Ammon's horn (tissue), 1 donor: ENCODE results near the gene SLC1A5.
"Not testable (repeated sequence)": the region's sequence is repeated elsewhere in the genome, so short reads cannot be mapped to it uniquely, and the experiment has no call there.

Experiments
- DNase-seq: peaks from one replicate; pipeline ENCODE4 v3.0.0-alpha.2; 2016; ENCODE audit warnings: low spot score

Gene SLC1A5

DNA sequence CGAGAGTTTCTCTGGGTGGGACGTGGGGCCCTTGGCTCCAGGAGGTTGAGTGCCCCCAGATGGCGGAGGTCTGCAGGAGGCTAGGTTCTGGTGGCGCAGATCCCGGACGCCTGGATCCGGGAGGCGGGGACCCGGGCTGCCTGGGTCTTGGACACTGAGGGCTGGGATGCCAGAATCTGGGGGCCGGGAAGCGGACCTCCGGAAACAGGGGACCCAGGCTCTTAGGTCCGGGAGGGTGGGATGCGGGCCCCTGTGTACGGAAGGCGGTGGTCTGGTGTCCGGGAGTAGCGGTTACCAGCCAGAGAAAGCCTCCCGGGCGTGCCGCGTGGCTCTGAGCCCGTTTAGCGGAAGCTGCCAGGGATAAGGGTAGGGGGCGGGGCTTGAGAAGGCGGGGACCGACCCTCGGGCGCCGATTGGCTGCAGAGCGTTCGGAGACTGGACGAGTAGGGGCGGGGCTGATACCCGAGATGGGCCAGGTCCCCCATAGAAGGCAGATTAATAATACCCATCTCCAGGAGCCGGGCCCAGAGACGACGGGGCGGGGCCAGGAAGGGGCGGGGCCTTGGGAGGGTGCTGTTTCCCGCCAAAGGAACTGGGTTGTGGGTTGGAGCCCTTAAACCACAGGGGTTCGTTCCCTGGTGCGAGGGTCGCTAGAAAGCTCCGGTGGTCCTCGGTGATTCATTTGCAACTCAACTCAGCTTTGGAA lies at the start of gene SLC1A5:
Gene SLC1A5, minus strand, starts transcription at position 333 of the 706 bp plus-strand sequence. CDS start 629 bp downstream, outside the sequence.
- peak; percentile 87 for DNase-seq

DNA sequence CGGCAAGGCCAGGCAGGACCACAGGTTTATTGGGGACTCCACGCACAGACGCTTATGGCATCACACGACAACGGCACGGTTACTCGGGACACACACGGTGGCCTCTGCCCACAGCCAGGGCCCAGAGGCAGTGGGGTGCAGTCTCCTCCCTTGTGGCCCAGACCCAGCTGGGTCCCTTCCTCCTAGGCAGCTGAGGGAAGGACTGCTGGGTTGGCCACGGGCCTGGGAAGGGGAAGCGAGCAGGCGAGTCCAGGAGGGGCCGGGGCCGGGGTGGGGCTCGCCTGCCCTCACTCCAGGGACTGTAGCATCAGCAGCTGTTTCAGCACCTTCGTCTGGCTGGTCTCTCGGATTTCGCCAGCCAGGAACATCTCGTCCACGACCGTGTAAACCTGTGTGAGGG lies 49.8 kb upstream of the SLC1A5 start:
- DNase-seq: no peak

DNA sequence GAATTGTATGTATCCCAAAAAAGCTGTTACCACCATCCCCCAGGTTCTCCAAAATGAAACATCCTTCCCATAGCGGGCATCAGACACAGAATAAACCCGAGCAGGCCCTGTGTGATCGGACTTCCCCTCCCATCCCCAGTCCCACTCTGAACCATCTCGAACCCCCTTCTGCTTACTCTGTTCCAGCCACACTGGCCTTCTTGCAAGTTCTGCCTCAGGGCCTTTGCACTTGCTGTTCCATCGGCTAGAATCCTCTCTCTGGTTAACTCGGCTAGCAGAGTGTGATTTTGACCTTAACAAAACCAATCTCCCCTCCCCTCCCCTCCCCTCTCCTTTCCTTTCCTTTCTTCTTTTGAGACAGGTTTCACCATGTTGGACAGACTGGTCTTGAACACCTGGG lies 46.6 kb upstream of the SLC1A5 start:
- DNase-seq: no peak

DNA sequence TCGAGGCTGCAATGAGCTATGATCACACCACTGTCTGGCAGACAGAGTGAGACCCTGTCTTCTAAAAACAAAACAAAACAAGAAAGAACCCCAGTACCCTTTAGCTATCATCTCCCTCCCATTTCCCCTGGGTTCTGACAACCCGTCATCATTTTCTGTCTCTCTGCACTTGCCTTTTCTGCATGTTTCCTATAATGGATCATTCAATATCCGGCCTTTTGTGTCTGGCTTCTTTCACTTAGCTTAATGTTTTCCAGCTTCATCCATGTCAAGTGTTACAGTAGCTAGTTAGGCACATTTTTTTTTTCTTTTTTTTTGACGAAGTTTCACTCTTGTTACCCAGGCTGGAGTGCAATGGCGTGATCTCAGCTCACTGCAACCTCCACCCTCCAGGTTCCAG lies 45.7 kb upstream of the SLC1A5 start:
- DNase-seq: no peak

DNA sequence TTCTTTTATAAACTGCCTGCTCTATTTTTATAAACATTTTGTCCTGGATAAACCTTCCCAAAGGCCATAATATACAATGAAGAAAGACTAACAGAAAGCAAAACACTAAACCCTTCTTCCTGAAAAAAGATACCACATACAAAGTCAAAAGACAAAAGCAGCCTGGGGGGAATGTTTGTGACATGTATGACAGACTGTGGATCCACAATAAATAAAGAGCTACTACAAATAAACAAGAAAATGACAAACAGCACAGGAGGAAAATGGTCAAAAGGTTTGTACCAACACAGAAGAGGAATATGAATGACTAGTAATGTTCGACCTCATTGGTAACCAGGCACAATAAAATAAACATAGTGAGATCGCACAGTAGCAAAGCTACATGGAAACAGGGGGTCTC lies 42.5 kb upstream of the SLC1A5 start:
- no peak for DNase-seq

DNA sequence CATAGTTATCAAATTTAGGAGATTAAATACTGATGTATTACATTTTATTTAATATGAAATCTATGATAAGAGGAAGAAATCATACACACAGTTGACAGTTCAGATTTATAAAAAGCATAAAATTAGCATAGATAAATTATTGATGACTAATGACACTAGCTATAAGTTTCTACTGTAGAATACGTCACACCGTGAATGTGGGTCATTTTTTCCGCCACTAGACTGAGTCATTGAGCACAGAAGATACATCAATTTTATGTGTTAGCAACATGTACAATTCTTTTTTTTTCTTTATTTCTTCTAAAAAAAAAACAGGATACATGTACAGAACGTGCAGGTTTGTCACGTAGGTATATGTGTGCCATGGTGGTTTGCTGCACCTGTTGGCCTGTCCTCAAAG lies 40.1 kb upstream of the SLC1A5 start:
- no peak for DNase-seq

DNA sequence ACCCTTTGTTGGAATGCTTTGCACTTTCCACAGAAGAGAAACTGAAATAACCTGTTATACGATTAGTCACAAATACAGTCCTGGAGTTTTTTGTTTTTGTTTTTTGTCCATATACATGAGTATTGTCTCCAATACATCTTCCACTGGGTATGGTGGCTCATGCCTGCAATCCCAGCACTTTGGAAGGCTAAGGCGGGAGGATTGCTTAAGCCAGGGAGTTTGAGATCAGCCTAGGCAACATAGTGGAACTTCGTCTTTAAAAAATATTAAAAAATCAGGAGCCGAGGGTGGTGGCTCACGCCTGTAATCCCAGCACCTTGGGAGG lies 37.3 kb upstream of the SLC1A5 start:
- DNase-seq: no peak

DNA sequence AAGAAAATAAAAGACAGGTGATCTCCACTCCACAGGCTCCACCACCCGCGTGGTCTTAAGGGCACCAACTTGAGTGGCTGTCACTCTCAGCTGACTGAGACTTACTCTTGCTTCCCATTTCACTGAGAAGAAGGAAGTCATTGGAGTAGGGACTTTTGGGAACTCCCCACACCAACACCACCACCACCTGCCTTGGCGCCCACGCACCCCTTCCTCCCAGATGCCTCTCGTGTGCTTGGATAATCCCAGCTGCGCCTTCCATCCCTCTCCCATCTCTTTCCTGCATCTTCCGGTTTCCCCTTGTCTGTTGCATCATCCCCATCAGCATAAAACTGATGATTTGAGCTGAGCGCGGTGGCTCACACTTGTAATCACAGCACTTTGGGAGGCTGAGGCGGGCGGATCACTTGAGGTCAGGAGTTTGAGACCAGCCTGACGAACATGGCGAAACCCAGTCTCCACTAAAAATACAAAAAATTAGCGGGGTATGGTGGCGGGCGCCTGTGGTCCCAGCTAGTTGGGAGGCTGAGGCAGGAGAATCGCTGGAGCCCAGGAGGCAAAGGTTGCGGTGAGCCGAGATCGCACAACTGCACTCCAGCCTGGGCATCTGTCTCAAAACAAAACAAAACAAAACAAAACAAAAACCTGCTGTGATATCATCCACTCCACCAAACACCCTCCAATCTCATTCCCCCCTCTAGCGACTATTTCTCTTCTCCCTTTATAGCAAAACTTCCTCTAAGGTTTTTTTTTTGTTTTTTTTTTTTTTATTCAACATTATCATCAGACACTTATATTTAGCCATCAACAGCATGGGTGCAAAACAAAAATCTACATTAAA lies 36.7 kb upstream of the SLC1A5 start:
- peak; percentile 57 for DNase-seq

DNA sequence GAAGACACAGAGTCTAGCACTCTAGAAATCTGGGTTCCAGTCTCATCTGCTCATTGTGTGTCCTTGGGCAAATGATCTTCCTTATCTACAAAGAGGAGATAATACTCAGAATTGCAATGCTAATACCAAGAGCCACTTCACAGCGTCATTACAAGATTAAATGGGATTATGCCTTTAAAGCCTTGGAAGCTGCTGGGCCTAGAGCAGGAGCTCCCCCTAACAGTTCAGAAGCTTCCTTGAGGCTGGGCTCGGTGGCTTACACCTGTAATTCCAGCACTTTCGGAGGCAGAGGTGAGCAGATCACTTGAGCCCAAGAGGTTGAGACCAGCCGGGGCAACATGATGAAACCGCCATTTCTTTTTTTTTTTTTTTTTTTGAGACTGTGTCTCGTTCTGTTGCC lies 34.7 kb upstream of the SLC1A5 start:
- DNase-seq: no peak

DNA sequence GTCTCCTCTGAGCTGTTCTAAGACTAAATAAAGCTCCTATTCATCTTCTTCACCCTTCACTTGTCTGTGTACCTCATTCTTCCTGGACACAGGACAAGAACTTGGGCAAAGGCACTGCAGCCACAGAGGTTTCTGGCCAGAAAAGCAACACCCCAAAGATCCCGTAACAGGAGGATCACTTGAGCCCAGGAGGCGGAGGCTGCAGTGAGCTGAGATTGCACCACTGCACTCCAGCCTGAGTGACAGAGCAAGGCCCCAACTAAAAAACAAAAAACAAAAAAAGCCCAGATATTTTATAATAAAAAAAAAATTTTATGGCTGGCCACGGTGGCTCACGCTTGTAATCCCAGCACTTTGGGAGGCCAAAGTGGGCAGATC lies 34.0 kb upstream of the SLC1A5 start:
- not testable (repeated sequence) for DNase-seq

DNA sequence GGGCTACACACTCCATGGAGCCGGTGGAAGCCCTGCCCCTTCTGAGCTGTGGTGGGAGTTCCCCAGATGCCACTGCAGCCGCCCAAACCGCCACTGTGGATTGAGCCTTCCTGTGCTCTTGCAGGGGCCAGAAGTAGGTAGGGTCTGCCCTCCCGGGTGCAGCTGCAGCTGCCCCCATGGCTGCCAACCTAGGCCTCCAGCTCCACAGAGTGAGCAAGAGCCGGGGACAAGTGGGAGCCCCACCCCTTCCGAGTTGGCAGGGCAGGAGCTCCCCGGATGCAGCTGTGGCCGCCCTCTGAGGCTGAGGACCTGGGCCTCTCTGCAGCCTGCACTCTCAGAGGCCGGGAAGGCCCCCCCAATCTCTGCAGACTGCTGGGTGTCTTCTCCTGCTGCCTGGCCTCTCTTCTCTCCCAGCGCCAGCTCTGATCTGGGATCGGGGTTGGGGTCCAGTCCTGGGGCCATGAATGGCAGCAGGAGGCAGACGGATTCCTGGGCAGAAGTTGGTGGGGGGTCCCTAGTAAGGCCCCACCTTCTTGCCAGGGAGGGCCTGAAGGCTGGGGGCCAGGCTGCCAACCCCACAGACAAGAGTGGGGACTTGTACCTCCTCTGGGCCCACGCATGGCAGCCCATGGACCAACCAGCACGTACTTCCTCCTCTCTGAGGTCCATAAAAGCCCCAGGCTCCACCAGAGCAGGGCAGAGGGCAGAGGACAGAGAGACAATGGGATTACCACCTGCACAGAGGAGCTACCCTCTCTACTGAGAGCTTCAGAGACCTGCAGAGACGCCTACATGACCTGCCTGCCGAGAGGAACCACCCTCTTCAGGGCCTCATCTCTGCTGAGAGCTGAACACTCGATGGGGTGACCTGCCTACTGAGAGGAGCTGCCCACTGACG lies 33.4 kb upstream of the SLC1A5 start:
- no peak for DNase-seq

DNA sequence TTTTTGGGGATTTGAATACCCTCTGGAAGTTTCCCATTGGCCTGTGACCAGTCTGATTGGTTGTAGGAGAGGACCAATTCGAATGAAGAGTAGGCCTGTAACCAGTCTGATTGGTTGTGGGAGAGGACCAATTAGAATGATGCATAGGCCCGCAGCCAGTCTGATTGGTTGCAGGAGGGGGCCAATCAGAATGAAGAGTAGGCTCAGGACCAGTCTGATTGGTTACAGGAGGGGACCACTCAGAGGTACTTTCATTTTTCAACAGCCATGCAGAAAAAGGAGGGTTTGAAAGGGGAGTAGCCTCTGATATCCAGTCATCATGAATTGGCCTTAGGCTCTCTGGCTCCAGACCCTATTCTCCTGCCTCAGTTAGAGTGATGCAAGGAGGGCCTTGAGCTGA lies 30.4 kb upstream of the SLC1A5 start:
- DNase-seq: no peak

DNA sequence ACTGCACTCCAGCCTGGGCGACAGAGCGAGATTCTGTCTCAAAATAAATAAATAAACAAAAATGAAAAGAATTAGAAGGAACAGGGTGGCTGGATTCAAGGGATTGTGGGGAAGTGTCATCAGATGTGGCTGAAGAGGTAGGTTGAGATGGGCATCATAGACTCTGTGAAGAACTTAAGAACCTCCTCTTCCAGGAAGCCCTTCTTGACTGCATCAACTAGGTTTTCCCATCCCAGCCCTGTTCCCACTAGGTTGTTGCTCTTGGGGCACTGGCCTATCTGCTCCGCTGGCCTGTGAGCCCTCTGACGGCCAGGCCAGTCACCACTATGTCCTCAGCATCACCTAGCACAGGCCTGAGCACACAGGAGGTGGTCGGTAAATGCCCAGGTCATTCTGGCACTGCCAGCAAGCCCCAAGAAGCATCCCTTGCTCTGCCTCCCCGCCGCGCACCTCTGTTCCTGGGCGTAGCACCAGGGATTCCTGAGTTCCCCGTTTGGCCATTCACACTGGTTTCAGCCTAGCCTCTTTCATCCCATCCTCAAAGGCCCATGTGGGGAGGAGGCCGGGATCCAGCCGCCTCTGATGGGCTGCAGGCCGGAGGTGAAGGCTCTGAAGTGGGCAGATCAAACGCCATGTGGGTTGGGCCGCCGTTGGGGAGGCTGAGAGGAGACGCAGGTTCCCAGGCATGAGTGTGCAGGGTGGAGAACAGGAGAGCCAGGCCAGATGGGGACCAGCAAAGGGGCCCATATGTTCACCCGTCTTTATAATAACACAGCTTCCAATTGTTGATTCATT lies 27.6 kb upstream of the SLC1A5 start:
- no peak for DNase-seq

DNA sequence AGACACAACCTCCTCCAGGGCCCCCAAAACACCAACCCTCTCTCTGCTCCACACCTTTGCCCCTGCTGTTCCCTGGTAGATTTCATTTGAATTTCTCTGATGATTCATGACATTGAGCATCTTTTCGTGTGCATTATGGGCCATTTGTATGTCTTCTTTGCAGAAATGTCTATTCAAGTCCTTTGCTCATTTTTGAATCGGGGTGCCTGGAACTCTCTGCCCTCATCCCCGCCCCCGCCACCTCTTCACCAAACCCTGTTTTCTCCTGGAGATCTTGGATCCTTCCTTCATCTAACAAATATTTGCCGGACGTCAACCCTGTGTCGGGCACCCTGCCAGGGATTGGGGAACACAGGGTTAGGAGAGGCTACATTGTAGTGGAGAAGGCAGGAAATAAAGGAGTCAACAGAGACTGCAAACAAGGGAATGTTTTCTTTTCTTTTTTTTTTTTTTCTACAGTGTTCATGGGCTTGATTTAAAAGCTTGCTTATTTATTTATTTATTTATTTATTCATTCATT lies 25.5 kb upstream of the SLC1A5 start:
- DNase-seq: no peak

DNA sequence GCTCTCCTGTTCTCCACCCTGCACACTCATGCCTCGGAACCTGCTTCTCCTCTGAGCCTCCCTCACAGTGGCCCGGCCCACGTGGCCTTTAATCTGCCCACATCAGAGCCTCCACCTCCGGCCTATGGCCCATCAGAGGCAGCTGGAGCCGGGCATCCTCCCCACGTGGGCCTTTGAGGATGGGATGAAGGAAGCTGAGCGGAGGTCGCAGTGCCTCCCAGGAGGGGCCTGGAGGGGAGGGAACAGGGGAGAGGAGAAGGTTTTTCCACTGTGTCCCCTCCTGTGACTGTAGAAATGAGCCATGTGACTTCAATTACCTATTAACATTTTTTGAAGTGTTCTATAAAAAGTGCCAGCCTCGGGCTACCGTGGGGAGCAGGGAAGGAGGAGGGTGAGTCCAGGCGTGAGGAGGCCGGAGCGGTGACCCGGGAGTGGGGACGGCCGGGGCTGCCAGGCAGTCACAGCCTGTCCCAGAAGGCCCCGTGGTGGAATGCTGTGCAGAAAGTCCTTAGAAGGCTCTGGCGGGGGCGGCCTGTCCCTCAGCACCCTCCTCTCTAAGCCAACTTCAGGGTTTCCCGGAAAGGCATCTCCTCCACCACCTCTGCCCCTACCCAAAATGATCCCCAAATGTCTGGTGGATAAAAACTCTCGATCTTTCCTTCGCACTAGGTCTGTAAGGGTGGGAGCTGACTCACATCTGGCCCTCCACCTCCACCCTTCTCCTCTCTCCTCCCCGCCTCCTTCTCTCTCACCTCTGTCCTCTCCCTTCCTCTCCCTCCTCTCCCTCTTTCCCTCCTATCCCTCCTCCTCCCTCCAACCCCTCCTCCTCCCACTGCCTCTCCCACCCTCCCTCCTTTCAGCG lies 24.8 kb upstream of the SLC1A5 start:
- no peak for DNase-seq

DNA sequence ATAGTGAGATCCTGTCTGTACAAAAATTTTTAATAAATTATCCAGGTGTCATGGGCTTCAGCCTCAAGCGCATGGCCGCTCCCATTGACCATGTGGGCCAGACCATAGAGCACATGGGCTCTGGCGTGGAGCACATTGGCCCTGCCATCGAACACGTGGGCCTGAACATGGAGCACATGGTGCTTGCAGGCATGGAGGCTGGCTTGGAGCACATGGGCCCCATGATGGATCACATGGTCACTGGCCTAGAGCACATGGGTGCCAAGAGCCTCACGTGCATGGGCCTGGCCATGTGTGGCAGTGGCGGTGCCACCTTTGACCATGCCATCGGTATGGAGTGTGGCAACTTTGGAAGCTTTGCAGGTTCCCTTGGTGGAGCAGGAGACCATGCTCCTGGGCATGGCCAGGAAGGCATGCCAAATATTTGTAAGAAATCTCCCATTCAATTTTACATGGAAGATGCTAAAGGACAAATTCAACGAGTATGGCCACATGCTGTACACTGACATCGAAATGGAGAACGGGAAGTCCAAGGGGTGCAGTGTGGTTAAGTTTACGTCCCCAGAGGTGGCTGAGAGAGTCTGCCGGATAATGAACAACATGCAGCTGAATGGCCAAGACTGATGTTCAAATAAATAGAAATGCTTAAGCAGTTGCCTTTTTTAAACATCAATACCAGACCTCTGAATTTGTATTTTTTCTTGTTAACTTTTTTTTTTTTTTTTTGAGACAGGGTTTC lies 21.3 kb upstream of the SLC1A5 start:
- no peak for DNase-seq

DNA sequence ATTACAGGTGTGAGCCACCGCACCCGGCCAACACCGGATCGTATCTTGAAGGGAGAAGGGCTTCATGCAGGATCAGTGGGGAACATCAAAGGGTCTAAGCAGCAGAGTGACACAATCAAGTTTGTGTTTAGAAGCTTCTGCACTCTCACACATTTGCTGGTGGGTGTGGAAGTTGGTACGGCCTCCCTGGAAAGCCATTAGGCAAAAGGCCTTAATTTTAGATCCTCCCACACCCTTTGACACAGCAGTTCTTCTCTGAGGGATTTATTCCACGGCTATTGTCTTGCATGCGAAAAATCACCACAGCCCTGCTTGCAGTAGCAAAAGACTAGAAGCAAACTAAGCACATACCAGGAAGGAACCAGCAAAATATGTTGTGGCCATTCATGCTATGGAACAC lies 18.3 kb upstream of the SLC1A5 start:
- DNase-seq: peak; percentile 43

DNA sequence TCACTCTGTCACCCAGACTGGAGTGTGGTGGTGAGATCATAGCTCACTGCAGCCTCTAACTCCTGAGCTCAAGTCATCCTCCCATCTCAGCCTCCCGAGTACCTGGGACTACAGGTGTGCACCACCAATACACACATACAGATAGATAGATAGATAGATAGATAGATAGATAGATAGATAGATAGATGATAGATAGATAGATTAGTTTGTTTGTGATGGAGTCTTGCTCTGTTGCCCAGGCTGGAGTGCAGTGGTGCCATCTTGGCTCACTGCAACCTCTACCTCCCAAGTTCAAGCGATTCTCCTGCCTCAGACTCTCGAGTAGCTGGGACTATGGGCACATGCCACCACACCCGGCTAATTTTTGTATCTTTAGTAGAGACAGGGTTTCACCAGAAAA lies 16.0 kb upstream of the SLC1A5 start:
- not testable (repeated sequence) for DNase-seq

DNA sequence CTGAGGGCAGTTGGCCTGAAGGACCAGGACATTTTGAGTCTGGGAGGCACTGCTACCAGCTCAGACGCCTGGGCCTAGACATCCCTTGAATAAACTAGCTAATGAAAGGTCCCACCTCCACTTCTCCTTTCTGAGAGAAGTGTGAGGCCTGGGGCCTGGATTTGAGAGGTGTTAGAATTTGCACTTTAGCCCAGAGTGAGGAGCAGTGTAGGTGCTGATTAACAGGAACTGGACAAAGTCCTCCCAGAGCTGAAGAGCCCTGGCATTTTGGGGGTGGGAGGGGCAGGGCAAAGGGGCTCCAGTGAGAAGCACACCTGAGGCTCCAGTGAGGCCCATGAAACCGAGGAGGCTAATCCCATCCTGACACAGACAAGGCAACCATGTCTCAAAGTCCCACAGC lies 15.2 kb upstream of the SLC1A5 start:
- DNase-seq: no peak

DNA sequence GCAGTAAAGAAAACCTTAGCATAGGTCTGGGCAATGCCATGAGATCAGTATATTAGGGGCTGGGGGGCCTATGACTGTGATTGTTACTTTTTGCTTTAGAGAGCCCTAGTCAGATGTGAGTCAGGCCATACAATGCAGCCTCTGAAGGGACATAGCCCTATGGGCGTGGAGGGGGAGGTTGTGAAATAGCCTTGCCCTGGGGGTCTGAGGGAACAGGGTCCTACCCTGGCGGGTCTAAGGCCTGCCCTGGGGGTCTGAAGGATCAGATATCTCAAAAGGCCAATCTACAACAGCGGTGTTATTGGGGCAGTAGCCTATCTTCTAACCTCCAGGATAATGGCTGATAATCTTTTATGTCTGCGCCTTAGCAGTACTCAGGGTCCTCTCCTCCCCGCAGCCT lies 13.8 kb upstream of the SLC1A5 start:
- no peak for DNase-seq
